ENCODE measurements around the gene FRAT2.

GRCh38 chr10:97356318-97356914, 21.9 kb upstream of the FRAT2 start:
- TF ChIP-seq YY1 (IDR thresholded peaks at IDR 0.05; ENCODE audit: insufficient read depth, insufficient read length) (no peak), ZNF274 (IDR thresholded peaks at IDR 0.05; ENCODE audit: low read depth, low read length) (no peak), SUZ12 (IDR thresholded peaks at IDR 0.05; ENCODE audit: extremely low read depth, insufficient read depth, insufficient read length) (no peak)
